22Rv1 (cell line): Measurements from ENCODE around the gene FASLG.

Experiments used
- ZFX ChIP-seq: fragments of 450-650 bp; IDR thresholded peaks from 2 replicates; pipeline ENCODE4 v1.6.1; 2017; ENCODE audit warnings: antibody characterized with exemption, borderline replicate concordance
- TF ChIP-seq, protein P1 (sequence below): fragments of 450-650 bp; IDR thresholded peaks from 2 replicates; pipeline ENCODE4 v1.5.1; 2017; ENCODE audit warnings: mild to moderate bottlenecking

GRCh38 chr1:172657586-172657985 is 1.3 kb upstream of the FASLG start:
- TF ChIP-seq, protein P1, sequence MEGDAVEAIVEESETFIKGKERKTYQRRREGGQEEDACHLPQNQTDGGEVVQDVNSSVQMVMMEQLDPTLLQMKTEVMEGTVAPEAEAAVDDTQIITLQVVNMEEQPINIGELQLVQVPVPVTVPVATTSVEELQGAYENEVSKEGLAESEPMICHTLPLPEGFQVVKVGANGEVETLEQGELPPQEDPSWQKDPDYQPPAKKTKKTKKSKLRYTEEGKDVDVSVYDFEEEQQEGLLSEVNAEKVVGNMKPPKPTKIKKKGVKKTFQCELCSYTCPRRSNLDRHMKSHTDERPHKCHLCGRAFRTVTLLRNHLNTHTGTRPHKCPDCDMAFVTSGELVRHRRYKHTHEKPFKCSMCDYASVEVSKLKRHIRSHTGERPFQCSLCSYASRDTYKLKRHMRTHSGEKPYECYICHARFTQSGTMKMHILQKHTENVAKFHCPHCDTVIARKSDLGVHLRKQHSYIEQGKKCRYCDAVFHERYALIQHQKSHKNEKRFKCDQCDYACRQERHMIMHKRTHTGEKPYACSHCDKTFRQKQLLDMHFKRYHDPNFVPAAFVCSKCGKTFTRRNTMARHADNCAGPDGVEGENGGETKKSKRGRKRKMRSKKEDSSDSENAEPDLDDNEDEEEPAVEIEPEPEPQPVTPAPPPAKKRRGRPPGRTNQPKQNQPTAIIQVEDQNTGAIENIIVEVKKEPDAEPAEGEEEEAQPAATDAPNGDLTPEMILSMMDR, result no peak
- no peak for TF ChIP-seq ZFX
